LNCaP clone FGC (cell line): ENCODE measurements around the gene MLANA.

Source experiments
- DNase-seq: peaks from one replicate; pipeline ENCODE4 v3.0.0-alpha.2; 2011; ENCODE audit warnings: low read depth
- H3K4me3 ChIP-seq: 2 replicates; pipeline ENCODE4 v1.5.1; 2011; ENCODE audit warnings: mild to moderate bottlenecking, low read depth, low read length, control low read depth
- TF ChIP-seq, protein P1 (sequence below): IDR thresholded peaks from 2 replicates; pipeline ENCODE4 v1.5.1; 2012; ENCODE audit warnings: mild to moderate bottlenecking; ENCODE audit not compliant: control insufficient read depth, insufficient read depth; ENCODE audit errors: extremely low read depth

The MLANA gene

GRCh38 chr9:5869315-5870019 is 21.2 kb upstream of the MLANA start:
- no peak for DNase-seq
- no peak overlapping the region for H3K4me3 ChIP-seq
- TF ChIP-seq, protein P1, sequence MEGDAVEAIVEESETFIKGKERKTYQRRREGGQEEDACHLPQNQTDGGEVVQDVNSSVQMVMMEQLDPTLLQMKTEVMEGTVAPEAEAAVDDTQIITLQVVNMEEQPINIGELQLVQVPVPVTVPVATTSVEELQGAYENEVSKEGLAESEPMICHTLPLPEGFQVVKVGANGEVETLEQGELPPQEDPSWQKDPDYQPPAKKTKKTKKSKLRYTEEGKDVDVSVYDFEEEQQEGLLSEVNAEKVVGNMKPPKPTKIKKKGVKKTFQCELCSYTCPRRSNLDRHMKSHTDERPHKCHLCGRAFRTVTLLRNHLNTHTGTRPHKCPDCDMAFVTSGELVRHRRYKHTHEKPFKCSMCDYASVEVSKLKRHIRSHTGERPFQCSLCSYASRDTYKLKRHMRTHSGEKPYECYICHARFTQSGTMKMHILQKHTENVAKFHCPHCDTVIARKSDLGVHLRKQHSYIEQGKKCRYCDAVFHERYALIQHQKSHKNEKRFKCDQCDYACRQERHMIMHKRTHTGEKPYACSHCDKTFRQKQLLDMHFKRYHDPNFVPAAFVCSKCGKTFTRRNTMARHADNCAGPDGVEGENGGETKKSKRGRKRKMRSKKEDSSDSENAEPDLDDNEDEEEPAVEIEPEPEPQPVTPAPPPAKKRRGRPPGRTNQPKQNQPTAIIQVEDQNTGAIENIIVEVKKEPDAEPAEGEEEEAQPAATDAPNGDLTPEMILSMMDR, result peak; percentile 41

DNA sequence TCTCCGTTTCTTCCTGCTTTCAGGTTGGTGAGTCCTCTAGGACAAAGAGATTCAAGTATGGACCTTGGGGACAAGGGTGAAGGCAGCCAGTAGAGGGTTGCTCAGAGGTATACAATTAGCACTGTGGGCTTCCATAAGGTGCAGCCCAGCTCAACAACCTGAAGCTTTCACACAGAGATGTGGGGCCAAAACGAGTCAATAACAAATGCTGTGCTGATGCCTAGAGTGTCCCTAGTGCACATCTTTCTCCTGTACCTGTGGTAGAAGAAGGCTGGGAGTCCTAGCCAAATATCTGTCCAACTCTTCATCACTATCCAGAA is 20.7 kb upstream of the MLANA start:
- H3K4me3 ChIP-seq, result no peak overlapping the region
- TF ChIP-seq, protein P1, result no peak
- no peak for DNase-seq

DNA sequence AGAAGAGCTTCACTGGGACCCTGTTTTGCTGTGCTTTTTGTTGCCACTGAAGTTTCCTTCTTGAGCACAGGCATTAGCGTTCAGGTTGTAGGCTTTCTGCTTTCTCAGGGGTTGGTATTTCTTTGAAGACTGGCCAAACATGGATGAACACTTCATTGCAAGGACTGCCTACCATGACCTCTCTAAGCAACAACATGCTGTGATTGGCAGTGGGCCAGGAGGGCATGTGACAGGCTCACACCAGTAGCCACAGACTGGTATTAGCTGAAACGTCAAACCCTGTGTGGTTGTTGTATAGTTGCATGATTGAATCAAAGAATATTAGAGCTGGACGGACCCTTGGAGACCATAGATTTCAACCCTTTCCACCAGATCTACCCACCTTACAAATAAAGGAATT is 20.0 kb upstream of the MLANA start:
- DNase-seq, result no peak
- TF ChIP-seq, protein P1, result no peak
- no peak overlapping the region for H3K4me3 ChIP-seq

DNA sequence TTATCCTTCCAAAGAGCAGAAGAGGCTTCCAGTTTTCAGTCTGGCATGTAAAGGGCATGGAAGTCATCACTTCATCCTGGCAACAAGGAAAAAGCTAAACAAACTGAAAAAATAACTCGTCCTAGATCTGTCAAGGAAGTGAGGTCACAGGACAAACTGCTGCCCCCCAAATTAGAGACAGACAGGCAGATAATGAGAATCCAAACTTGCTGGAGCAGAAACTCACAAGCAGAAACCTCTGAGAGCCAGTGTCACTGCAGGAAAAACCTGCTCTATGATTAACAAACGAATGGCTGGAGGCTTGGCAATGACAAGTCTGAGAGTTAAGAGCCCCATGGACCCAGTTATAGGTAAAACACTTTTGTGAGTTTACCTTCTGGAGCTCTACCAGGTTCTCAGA is 18.9 kb upstream of the MLANA start:
- no peak for DNase-seq
- TF ChIP-seq, protein P1, result no peak
- H3K4me3 ChIP-seq, result no peak overlapping the region

DNA sequence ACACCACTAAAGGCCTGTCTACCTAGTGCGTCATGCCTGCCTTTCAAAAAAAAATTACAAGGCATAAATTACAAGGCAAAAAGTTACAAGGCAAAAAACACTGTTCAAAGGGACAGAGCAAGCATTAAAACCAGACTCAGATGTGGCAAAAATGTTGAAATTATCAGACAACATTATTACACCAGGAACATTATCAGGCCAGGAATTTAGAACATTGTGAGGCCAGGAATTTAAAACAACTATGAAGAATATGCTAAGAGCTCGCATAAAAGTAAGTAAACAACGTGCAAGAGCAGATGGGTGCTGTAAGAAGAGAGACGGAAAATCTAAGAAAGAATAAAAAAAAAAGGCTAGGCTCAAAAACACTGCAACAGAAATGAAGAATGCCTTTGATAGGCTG is 18.2 kb upstream of the MLANA start:
- TF ChIP-seq, protein P1, result no peak
- no peak overlapping the region for H3K4me3 ChIP-seq
- DNase-seq, result no peak

- TF ChIP-seq, protein P1, result no peak
- DNase-seq, result no peak
- no peak overlapping the region for H3K4me3 ChIP-seq
These were observed 17.2 kb upstream of the MLANA start for GRCh38 chr9:5873439-5873838.

GRCh38 chr9:5874048-5874447 is 16.6 kb upstream of the MLANA start:
- no peak overlapping the region for H3K4me3 ChIP-seq
- DNase-seq, result no peak
- TF ChIP-seq, protein P1, result no peak
